GM18870 (cell line): Measurements from ENCODE around the gene VWC2.

ENCODE experiments used
- ATAC-seq: cut with Tn5 transposase; IDR thresholded peaks from one replicate; pipeline ENCODE4 v1.9.1; 2021; ENCODE audit warnings: moderate library complexity; ENCODE audit not compliant: unreplicated experiment

The VWC2 gene

GRCh38 chr7:49781996-49782395 lies 8.6 kb downstream of the VWC2 start:
- no peak for ATAC-seq

DNA sequence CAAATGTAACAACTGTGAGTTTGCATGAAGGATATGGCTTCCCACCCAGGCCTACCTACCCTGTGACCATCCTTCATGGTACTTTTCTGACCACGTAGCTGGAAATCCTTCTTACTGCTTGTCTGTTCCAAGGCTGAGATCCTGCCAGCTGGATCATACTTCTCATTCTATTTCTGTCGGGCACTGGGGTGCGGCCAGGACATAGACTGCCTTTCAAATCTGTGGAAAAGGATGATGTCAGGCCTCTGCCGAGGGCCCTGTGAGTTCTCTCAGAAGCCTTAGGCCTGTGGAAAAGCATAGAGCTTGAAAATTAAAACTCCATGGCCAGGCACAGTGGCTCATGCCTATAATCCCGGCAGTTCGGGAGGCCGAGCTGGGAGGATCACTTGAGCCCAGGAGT lies 10.0 kb downstream of the VWC2 start:
- ATAC-seq: no peak

DNA sequence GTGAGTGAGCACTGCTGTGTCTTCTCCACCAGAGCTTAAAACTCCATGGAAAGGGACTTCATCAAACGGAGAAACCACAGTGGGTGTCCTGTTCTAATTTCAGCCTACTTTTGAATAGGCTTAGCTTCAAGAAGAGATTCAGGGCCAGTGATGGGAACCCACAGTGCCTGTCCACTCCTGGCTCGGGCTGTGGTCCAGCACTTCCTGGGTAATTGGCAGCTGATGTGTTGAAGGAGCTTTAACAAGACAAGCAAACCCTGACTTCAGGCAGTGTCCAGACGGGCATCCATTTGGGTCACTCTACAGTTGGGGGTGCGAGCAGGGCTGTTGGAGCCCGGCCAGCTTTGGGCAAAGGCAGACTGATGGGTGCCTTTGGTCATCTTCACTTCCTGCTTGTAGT lies 14.5 kb downstream of the VWC2 start:
- ATAC-seq: no peak

- no peak for ATAC-seq
Observed at GRCh38 chr7:49788455-49789059, 15.1 kb downstream of the VWC2 start.

DNA sequence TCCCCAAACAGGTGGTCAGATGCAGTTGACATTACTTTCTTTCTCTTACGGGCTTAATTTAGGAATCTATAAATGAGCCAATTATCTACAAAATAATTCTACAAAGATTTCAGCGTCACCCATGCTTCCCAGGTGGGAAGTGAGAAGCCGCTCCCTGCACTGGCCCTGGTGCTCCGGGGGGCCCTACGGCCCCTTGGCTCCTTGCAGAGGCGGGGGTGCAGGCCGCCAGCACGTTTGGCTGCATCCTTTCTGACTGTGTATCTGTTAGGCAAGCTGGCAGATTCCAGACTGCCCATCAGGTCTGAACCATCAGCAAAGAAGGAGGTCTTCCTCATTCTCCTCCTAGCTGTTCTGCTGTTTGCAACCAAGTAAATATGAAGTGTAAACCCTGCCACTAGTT lies 16.3 kb downstream of the VWC2 start:
- no peak for ATAC-seq

- ATAC-seq: no peak
Observed at GRCh38 chr7:49790209-49790608, 16.8 kb downstream of the VWC2 start.

GRCh38 chr7:49791088-49791741 lies 17.8 kb downstream of the VWC2 start:
- ATAC-seq: peak; percentile 88

GRCh38 chr7:49797987-49798660 lies 24.7 kb downstream of the VWC2 start:
- ATAC-seq: no peak

- no peak for ATAC-seq
Observed at GRCh38 chr7:49800031-49800430, 26.6 kb downstream of the VWC2 start.

DNA sequence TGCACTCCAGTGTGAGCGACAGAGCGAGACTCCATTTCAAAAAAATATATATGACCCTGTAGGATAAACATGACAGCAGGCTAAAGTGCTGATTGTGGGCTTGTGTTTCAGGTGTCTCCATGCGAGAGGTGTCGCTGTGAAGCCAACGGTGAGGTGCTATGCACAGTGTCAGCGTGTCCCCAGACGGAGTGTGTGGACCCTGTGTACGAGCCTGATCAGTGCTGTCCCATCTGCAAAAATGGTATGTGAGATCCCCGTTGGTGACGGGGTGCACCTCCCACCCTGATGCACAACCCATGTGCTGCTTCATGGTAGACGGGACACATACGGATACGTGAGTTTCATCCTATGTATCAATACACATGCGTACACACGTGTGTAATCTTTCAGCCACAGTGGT lies 29.2 kb downstream of the VWC2 start:
- no peak for ATAC-seq

GRCh38 chr7:49803812-49804211 lies 30.4 kb downstream of the VWC2 start:
- no peak for ATAC-seq

GRCh38 chr7:49805371-49806007 lies 32.1 kb downstream of the VWC2 start:
- no peak for ATAC-seq

DNA sequence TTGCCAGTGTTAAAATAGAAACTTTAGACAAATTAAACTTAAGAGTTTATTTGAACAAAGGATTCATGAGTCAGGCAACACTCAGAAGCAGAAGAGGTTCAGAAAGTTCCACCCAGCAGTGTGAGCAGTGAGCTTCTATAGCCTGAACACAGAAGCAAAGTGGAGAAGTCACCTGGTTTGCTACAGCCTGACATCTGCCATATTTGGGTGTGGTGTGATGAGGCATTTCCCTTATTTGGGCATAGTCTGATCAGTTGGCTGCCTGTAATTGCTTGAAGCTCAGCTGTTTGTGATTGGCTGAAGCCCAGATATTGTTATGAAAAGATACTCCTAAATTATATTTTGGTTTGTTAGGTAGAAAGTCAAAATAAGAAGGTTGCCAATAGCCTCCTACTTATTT lies 39.1 kb downstream of the VWC2 start:
- ATAC-seq: no peak

GRCh38 chr7:49817279-49817678 lies 43.8 kb downstream of the VWC2 start:
- no peak for ATAC-seq

GRCh38 chr7:49821181-49821580 lies 47.7 kb downstream of the VWC2 start:
- no peak for ATAC-seq

DNA sequence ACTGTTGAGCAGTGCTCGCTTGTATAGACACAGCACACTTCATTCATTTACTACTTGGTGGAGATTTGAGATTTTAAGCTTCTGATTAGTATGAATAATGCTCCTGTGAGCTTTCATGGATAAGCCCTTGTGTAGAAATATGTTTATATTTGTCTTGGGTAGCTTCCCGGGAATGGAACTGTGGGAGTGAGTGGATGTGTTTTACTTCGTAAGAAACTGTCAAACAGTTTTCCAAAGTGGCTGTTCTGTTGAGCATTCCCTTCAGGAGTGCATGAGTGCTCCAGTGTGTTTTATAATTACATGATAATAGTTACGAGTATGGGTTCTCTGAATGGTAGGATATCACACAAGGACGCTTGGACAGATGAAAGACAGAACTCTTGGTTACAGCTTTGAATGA lies 49.4 kb downstream of the VWC2 start:
- no peak for ATAC-seq

DNA sequence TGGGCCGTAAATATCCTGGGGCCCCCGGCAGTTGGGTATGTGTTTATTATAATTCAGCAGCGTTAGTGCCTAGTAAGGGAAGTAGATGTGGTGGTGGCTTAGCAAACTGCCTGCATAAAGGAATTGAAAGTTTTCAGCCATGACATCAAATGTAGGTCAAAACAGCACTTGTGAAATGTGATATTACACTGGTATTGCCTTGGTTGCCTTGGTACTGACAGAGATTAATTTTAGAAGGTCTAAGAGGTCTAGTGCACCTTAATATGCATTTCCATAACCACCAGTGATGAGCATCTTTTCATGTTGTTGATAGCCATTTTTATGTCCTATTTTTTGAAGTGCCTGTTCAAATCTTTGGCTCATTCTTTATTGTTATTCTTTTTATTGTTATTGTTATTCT lies 50.1 kb downstream of the VWC2 start:
- no peak for ATAC-seq

GRCh38 chr7:49839863-49840645 lies 66.6 kb downstream of the VWC2 start:
- ATAC-seq: no peak

DNA sequence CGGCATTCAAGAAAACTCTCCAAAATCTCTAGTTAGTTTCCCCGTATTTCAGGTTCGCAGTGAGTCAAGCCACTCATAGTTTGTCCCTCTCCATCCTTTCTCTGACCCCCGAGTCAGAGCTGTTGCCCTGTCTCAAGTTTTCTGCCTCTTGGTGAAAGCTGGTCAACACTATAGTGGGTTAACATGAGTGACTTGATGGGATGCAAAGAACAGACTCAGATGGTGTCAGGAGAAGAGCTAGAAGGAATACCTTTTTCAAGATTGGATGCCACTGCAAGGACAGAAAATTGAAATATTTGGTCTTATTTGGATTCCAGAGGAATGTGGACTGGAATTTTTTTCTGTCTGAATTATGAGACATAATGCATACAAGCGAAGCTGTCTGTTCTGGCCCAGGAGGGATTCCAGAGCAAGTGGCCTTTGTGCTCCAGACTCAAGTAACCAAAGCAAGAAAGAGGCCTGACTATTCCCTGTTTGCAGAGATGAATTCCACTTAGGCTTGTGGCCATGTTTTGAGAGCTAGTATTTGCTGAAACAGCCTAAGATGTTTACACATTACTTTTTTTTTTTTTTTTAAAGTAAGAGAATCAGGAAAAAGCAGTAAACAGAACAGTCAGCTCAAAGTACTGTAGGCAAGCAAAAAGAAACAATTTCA lies 67.4 kb downstream of the VWC2 start:
- no peak for ATAC-seq

DNA sequence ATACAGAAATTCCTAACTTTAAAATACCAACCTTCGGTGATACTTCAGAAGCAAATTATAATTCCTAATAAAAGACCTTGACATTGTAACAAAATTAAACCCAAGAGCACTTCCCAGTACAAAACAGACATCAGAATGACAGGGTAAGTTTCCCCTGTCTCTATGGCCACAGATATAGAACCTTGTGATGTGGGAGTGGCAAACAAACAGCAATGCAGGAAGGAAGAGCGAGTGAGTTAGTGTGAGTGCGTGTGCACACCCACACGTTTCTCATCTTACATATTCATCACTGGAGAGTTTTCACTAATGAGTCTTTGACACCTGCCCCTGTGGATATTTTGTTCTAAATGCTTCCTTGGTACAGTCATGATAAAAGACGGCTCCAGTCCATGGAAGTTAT lies 72.2 kb downstream of the VWC2 start:
- no peak for ATAC-seq
